ENCODE data around the gene ATP9B.

GRCh38 chr18:79104137-79104536 lies 34.9 kb downstream of the ATP9B start:
- TF ChIP-seq EZH2phosphoT487 (IDR thresholded peaks at IDR 0.05; ENCODE audit: insufficient read depth, low read depth) (no peak), EZH2 (IDR thresholded peaks at IDR 0.05; ENCODE audit: insufficient read depth, poor library complexity, severe bottlenecking) (no peak)

All from GM23248 (cell line).